HG03159 (cell line): ENCODE results near the gene TEX13D.
"Not testable (repeated sequence)": the region's sequence is repeated elsewhere in the genome, so short reads cannot be mapped to it uniquely, and the experiment has no call there.

Experiments used
- ATAC-seq: cut with Tn5 transposase; IDR thresholded peaks from one replicate; pipeline ENCODE4 v1.9.1; 2021; ENCODE audit warnings: mild to moderate bottlenecking, moderate library complexity; ENCODE audit not compliant: unreplicated experiment

TEX13D gene

GRCh38 chrX:124332481-124333424, at the start of gene TEX13D:
TEX13D (plus strand) TSS chrX:124332660; CDS start chrX:124332918, 258 bp downstream.
- ATAC-seq: no peak

- no peak for ATAC-seq
Observed at GRCh38 chrX:124289443-124289842, 43.0 kb upstream of the TEX13D start.

- no peak for ATAC-seq
Observed at GRCh38 chrX:124293810-124294209, 38.6 kb upstream of the TEX13D start.

GRCh38 chrX:124299323-124299722, 33.1 kb upstream of the TEX13D start:
- not testable (repeated sequence) for ATAC-seq

- peak; percentile 56 for ATAC-seq
Observed at GRCh38 chrX:124300405-124300804, 32.1 kb upstream of the TEX13D start.

- ATAC-seq: no peak
Observed at GRCh38 chrX:124307253-124307907, 25.1 kb upstream of the TEX13D start.

GRCh38 chrX:124325732-124326131, 6.7 kb upstream of the TEX13D start:
- ATAC-seq: no peak

GRCh38 chrX:124328765-124329164, 3.7 kb upstream of the TEX13D start:
- no peak for ATAC-seq

- ATAC-seq: no peak
Observed at GRCh38 chrX:124333862-124334261, 1.4 kb downstream of the TEX13D start.

GRCh38 chrX:124334555-124334954, 2.1 kb downstream of the TEX13D start:
- ATAC-seq: not testable (repeated sequence)

GRCh38 chrX:124335598-124335997, 3.1 kb downstream of the TEX13D start:
- no peak for ATAC-seq

GRCh38 chrX:124337916-124338315, 5.5 kb downstream of the TEX13D start:
- ATAC-seq: no peak

- no peak for ATAC-seq
Observed at GRCh38 chrX:124338733-124339514, 6.5 kb downstream of the TEX13D start.

GRCh38 chrX:124341396-124342132, 9.1 kb downstream of the TEX13D start:
- ATAC-seq: no peak

GRCh38 chrX:124342174-124342867, 9.9 kb downstream of the TEX13D start:
- no peak for ATAC-seq

- no peak for ATAC-seq
Observed at GRCh38 chrX:124343016-124343415, 10.6 kb downstream of the TEX13D start.

- no peak for ATAC-seq
Observed at GRCh38 chrX:124344246-124344645, 11.8 kb downstream of the TEX13D start.

- no peak for ATAC-seq
Observed at GRCh38 chrX:124346117-124346876, 13.8 kb downstream of the TEX13D start, which contains the start of gene SH2D1A. SH2D1A (plus strand) TSS chrX:124346563; CDS start chrX:124346643, 80 bp downstream.

- no peak for ATAC-seq
Observed at GRCh38 chrX:124346877-124347241, 14.4 kb downstream of the TEX13D start.
